ENCODE measurements around the gene LHPP.

DNA sequence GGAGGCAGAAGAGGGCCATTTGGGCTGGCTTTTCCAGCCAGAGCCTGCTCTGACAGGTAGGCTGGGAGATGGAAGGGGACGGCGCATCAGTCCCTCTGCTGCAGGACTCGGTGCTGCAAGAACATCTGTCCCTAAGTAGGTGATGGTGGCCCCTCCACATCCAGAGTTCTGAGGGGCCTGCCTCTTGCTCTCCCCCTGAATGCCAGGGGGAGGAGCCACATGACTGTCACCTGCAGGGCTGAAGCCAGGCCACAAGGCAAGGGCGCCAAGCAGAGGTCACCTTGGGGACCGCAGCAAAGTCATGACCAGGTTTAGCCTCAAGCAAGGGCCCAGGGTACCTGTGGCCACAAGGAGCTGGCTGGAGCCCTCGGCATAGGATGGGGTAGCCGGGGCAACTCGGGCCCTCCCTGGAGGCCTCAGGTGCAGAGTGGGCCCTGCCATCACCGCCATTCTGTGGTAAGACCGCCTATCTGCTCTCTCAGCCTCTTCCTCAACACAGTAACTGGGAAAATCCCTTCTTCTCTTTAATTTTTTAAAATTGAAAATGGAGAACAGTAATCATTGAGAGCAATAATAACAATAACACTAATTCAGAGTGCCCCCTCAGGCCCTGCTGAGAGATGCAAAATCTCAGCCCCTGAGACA, 183.3 kb downstream of the LHPP start:
- TF ChIP-seq POLR2A (IDR thresholded peaks at IDR 0.05) = no peak
- TF ChIP-seq, protein P1, sequence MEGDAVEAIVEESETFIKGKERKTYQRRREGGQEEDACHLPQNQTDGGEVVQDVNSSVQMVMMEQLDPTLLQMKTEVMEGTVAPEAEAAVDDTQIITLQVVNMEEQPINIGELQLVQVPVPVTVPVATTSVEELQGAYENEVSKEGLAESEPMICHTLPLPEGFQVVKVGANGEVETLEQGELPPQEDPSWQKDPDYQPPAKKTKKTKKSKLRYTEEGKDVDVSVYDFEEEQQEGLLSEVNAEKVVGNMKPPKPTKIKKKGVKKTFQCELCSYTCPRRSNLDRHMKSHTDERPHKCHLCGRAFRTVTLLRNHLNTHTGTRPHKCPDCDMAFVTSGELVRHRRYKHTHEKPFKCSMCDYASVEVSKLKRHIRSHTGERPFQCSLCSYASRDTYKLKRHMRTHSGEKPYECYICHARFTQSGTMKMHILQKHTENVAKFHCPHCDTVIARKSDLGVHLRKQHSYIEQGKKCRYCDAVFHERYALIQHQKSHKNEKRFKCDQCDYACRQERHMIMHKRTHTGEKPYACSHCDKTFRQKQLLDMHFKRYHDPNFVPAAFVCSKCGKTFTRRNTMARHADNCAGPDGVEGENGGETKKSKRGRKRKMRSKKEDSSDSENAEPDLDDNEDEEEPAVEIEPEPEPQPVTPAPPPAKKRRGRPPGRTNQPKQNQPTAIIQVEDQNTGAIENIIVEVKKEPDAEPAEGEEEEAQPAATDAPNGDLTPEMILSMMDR (IDR thresholded peaks at IDR 0.05) = no peak

Measured in Peyer's patch (tissue), 4 donors.